Activated CD4-positive, alpha-beta T cell treated with anti-CD3 and anti-CD28 coated beads, Interleukin-2, amount 10 ng/mL, durations not matched to agents 7 days and 5 days (primary cell): ENCODE results near the gene GFM2. TPM values are rescaled to one million over a fixed set of nuclear protein-coding genes. Genes with fewer than 3 reads are reported as not detected.
"Not testable (repeated sequence)": the region's sequence is repeated elsewhere in the genome, so short reads cannot be mapped to it uniquely, and the experiment has no call there.

Experiments used
- CTCF ChIA-PET: fragments of 350-600 bp; sonication (Branson Sonifier 250); formaldehyde crosslinking; loops from one replicate; lab custom pipeline; 2021; ENCODE audit warnings: antibody characterized with exemption; lab: Charles Lee
- POLR2A ChIA-PET: fragments of 350-600 bp; sonication (Branson Sonifier 250); formaldehyde crosslinking; loops from one replicate; lab custom pipeline; 2021; ENCODE audit warnings: antibody characterized with exemption; lab: Charles Lee
- DNase-seq: peaks from one replicate; pipeline ENCODE4 v3.0.0-alpha.2; 2020
- H3K27ac Mint-ChIP-seq: one replicate; pipeline ENCODE4 v1.8.0; 2021; ENCODE audit warnings: mild to moderate bottlenecking, moderate library complexity, mixed read lengths
- H3K27me3 Mint-ChIP-seq: one replicate; pipeline ENCODE4 v1.8.0; 2021; ENCODE audit warnings: mixed read lengths
- H3K36me3 Mint-ChIP-seq: one replicate; pipeline ENCODE4 v1.8.0; 2021; ENCODE audit warnings: low read depth, mixed read lengths
- H3K4me1 Mint-ChIP-seq: one replicate; pipeline ENCODE4 v1.8.0; 2021; ENCODE audit warnings: mixed read lengths
- H3K4me3 Mint-ChIP-seq: one replicate; pipeline ENCODE4 v1.8.0; 2021; ENCODE audit warnings: mild to moderate bottlenecking, moderate library complexity, mixed read lengths
- H3K9me3 Mint-ChIP-seq: one replicate; pipeline ENCODE4 v1.8.0; 2021; ENCODE audit warnings: mixed read lengths
- total RNA-seq, 2 experiments: library from RNA; stranded (reverse); gene quantifications; one replicate each; pipeline ENCODE4 v1.2.3, GENCODE V29; 2021

Gene GFM2
- 10 to 100 TPM; 24.0 to 24.3 TPM for total RNA-seq

- no peaks in the 10 kb centered on the region for H3K27me3 Mint-ChIP-seq
- H3K36me3 Mint-ChIP-seq = peaks cover 35% of the 10 kb centered on the region
- peak; percentile 94 for DNase-seq
- H3K4me1 Mint-ChIP-seq = peaks cover 35% of the 10 kb centered on the region
- H3K27ac Mint-ChIP-seq = peak within 1 kb of the TSS; percentile 96
- ChIA-PET POLR2A (no interaction called here), CTCF (interaction anchor here (0.7 to 1.6 kb wide), 3 partner anchors 8 to 73 kb away, joined by 3 to 4 read pairs (median 3); no protein-coding TSS in a partner anchor)
- H3K9me3 Mint-ChIP-seq = no peaks in the 10 kb centered on the region
- peak within 1 kb of the TSS; percentile 100 for H3K4me3 Mint-ChIP-seq
These were observed at the start of gene GFM2, which contains the start of gene NSA2 for GRCh38 chr5:74766849-74767578. Gene GFM2 (minus strand): TSS chr5:74767117. CDS start chr5:74763742, 3,375 bp downstream. Gene NSA2 (plus strand): TSS chr5:74767249. CDS start chr5:74767361, 112 bp downstream.

GRCh38 chr5:74810915-74811314 is 44.0 kb upstream of the GFM2 start:
- Mint-ChIP-seq H3K9me3 (no peaks in the 10 kb centered on the region), H3K27ac (no peak overlapping the region), H3K27me3 (no peaks in the 10 kb centered on the region), H3K36me3 (no peaks in the 10 kb centered on the region), H3K4me3 (no peak overlapping the region), H3K4me1 (no peaks in the 10 kb centered on the region)
- POLR2A ChIA-PET = no interaction called here
- CTCF ChIA-PET = interaction anchor here (0.7 kb wide), 1 partner anchor 1364 kb away, joined by 3 read pairs; no protein-coding TSS in a partner anchor
- no peak for DNase-seq

GRCh38 chr5:74801941-74802340 is 35.0 kb upstream of the GFM2 start:
- H3K4me3 Mint-ChIP-seq = no peak overlapping the region
- peaks cover 2% of the 10 kb centered on the region for H3K36me3 Mint-ChIP-seq
- POLR2A ChIA-PET = no interaction called here
- no peaks in the 10 kb centered on the region for H3K9me3 Mint-ChIP-seq
- no peaks in the 10 kb centered on the region for H3K27me3 Mint-ChIP-seq
- CTCF ChIA-PET = no interaction called here
- H3K4me1 Mint-ChIP-seq = no peaks in the 10 kb centered on the region
- H3K27ac Mint-ChIP-seq = no peak overlapping the region
- DNase-seq = no peak

- ChIA-PET POLR2A (interaction anchor here (0.7 kb wide), 1 partner anchor 1168 kb away, joined by 4 read pairs; no protein-coding TSS in a partner anchor), CTCF (no interaction called here)
- H3K27me3 Mint-ChIP-seq = no peaks in the 10 kb centered on the region
- H3K9me3 Mint-ChIP-seq = no peaks in the 10 kb centered on the region
- peaks cover 2% of the 10 kb centered on the region for H3K36me3 Mint-ChIP-seq
- no peaks in the 10 kb centered on the region for H3K4me1 Mint-ChIP-seq
- no peak overlapping the region for H3K4me3 Mint-ChIP-seq
- DNase-seq = no peak
- no peak overlapping the region for H3K27ac Mint-ChIP-seq
These were observed 34.3 kb upstream of the GFM2 start for GRCh38 chr5:74801197-74801596.

GRCh38 chr5:74798977-74799911 is 32.3 kb upstream of the GFM2 start:
- no peak overlapping the region for H3K4me3 Mint-ChIP-seq
- no peaks in the 10 kb centered on the region for H3K4me1 Mint-ChIP-seq
- no peak overlapping the region for H3K27ac Mint-ChIP-seq
- ChIA-PET CTCF (no interaction called here), POLR2A (no interaction called here)
- H3K27me3 Mint-ChIP-seq = no peaks in the 10 kb centered on the region
- H3K9me3 Mint-ChIP-seq = no peaks in the 10 kb centered on the region
- no peak for DNase-seq
- peaks cover 2% of the 10 kb centered on the region for H3K36me3 Mint-ChIP-seq

GRCh38 chr5:74791669-74792068 is 24.8 kb upstream of the GFM2 start:
- H3K4me3 Mint-ChIP-seq, CTCF ChIA-PET, POLR2A ChIA-PET, H3K27me3 Mint-ChIP-seq, H3K4me1 Mint-ChIP-seq, H3K9me3 Mint-ChIP-seq, H3K27ac Mint-ChIP-seq, H3K36me3 Mint-ChIP-seq, DNase-seq: not testable (repeated sequence)

- Mint-ChIP-seq H3K9me3 (no peaks in the 10 kb centered on the region), H3K4me3 (no peak overlapping the region), H3K27ac (no peak overlapping the region), H3K27me3 (no peaks in the 10 kb centered on the region), H3K36me3 (peaks cover 2% of the 10 kb centered on the region), H3K4me1 (no peaks in the 10 kb centered on the region)
- DNase-seq = no peak
- CTCF ChIA-PET = no interaction called here
- POLR2A ChIA-PET = no interaction called here
These were observed 20.5 kb upstream of the GFM2 start for GRCh38 chr5:74787424-74787823.

- Mint-ChIP-seq H3K27me3 (no peaks in the 10 kb centered on the region), H3K27ac (no peak overlapping the region), H3K36me3 (no peaks in the 10 kb centered on the region), H3K4me1 (no peaks in the 10 kb centered on the region), H3K4me3 (no peak overlapping the region), H3K9me3 (no peaks in the 10 kb centered on the region)
- CTCF ChIA-PET = no interaction called here
- no peak for DNase-seq
- POLR2A ChIA-PET = no interaction called here
These were observed 19.9 kb upstream of the GFM2 start for GRCh38 chr5:74786851-74787250.

- Mint-ChIP-seq H3K4me3 (no peak overlapping the region), H3K4me1 (no peaks in the 10 kb centered on the region), H3K27me3 (no peaks in the 10 kb centered on the region), H3K36me3 (peaks cover 11% of the 10 kb centered on the region), H3K27ac (no peak overlapping the region), H3K9me3 (no peaks in the 10 kb centered on the region)
- ChIA-PET POLR2A (no interaction called here), CTCF (no interaction called here)
- no peak for DNase-seq
These were observed 11.7 kb upstream of the GFM2 start for GRCh38 chr5:74778609-74779008.

- Mint-ChIP-seq H3K27ac (no peak overlapping the region), H3K9me3 (no peaks in the 10 kb centered on the region), H3K36me3 (peaks cover 37% of the 10 kb centered on the region), H3K4me1 (peaks cover 18% of the 10 kb centered on the region), H3K27me3 (no peaks in the 10 kb centered on the region), H3K4me3 (no peak overlapping the region)
- no peak for DNase-seq
- ChIA-PET CTCF (no interaction called here), POLR2A (no interaction called here)
These were observed 5.4 kb upstream of the GFM2 start for GRCh38 chr5:74772359-74772758.

GRCh38 chr5:74767579-74767913 is 629 bp upstream of the GFM2 start:
- Mint-ChIP-seq H3K4me3 (peak overlapping the region; percentile 100), H3K27me3 (no peaks in the 10 kb centered on the region), H3K9me3 (no peaks in the 10 kb centered on the region), H3K4me1 (peaks cover 35% of the 10 kb centered on the region), H3K27ac (peak overlapping the region; percentile 96), H3K36me3 (peaks cover 33% of the 10 kb centered on the region)
- CTCF ChIA-PET = interaction anchor here (0.9 to 1.6 kb wide), 2 partner anchors 9 to 73 kb away, joined by 3 to 4 read pairs; no protein-coding TSS in a partner anchor
- POLR2A ChIA-PET = no interaction called here
- peak; percentile 20 for DNase-seq

GRCh38 chr5:74766418-74766848 is 484 bp downstream of the GFM2 start:
- ChIA-PET POLR2A (no interaction called here), CTCF (interaction anchor here (0.7 to 1.6 kb wide), 2 partner anchors 8 to 71 kb away, joined by 3 to 4 read pairs; no protein-coding TSS in a partner anchor)
- Mint-ChIP-seq H3K4me1 (peaks cover 39% of the 10 kb centered on the region), H3K27me3 (no peaks in the 10 kb centered on the region), H3K9me3 (no peaks in the 10 kb centered on the region), H3K27ac (peak overlapping the region; percentile 96), H3K36me3 (peaks cover 34% of the 10 kb centered on the region), H3K4me3 (peak overlapping the region; percentile 100)
- DNase-seq = peak; percentile 35

GRCh38 chr5:74765929-74766328 is 988 bp downstream of the GFM2 start:
- CTCF ChIA-PET = no interaction called here
- POLR2A ChIA-PET = no interaction called here
- Mint-ChIP-seq H3K9me3 (no peaks in the 10 kb centered on the region), H3K4me1 (peaks cover 42% of the 10 kb centered on the region), H3K27me3 (no peaks in the 10 kb centered on the region), H3K27ac (peak overlapping the region; percentile 96), H3K4me3 (peak overlapping the region; percentile 100), H3K36me3 (peaks cover 34% of the 10 kb centered on the region)
- no peak for DNase-seq
